ENCODE results near the gene RPL32. TPM values are rescaled to one million over a fixed set of nuclear protein-coding genes. Genes with fewer than 3 reads are reported as not detected.

Gene RPL32
- total RNA-seq, 1 experiment from 2014 or later: 2,021 TPM

DNA sequence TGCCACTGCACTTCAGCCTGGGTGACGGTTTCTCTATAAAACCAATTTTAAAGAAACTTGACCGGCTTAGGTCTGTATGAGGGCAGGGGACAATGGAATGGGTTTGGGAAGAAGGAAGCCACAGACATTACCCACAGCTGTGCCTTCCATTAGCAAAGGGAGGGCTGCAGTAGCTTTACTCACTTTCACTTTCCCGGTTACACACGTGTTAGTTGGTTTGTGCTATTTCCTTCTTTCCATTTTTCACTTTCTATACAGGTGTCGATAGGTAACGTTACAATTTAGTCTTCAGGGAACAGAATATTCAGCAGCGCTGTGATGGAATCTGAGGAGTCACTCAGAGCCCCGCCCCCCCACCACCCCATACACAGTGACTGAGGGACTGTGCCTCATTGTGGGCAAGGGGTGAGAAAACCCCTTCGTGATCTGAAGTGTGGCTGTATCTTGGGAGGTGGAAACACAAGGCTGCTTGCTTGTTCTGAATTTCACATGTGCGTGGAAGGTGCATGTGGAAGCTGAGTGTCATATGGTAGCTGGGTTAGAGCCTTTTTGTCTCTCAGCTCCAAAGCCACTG lies 44.8 kb upstream of the RPL32 start:
- Histone ChIP-seq H2BK5ac (ENCODE audit: insufficient read length, low read length) (no peak overlapping the region), H2BK12ac (ENCODE audit: insufficient read length, low read depth, low read length) (no peak overlapping the region), H2AK5ac (ENCODE audit: insufficient read length, low read length) (no peak overlapping the region), H4K8ac (replicated peaks; ENCODE audit: insufficient read length, low read depth, low read length) (no peak overlapping the region), H3K9me3 (ENCODE audit: control insufficient read depth, low read depth, low read length) (no peaks in the 10 kb centered on the region), H4K20me1 (ENCODE audit: control insufficient read depth, insufficient read depth, insufficient read length) (no peaks in the 10 kb centered on the region), H3K4ac (ENCODE audit: low read depth, low read length) (no peak overlapping the region), H3K23ac (ENCODE audit: insufficient read length, low read depth, low read length) (no peak overlapping the region), H3K4me1 (ENCODE audit: insufficient read depth, low read length) (no peaks in the 10 kb centered on the region; the same call in 1 of the 2 replicates), H3K4me2 (ENCODE audit: insufficient read depth, insufficient read length, low read length) (no peak overlapping the region), H2AFZ (ENCODE audit: low read length) (no peak overlapping the region), H2BK20ac (ENCODE audit: low read depth, low read length, poor library complexity, severe bottlenecking) (no peak overlapping the region), H2BK120ac (ENCODE audit: low read depth, low read length, poor library complexity, severe bottlenecking) (no peak overlapping the region), H3K27ac (ENCODE audit: insufficient read length, low read depth, low read length) (no peak overlapping the region), H2BK15ac (ENCODE audit: low read depth, low read length) (no peak overlapping the region), H3T11ph (ENCODE audit: low read length) (no peak overlapping the region), H3K18ac (ENCODE audit: insufficient read length, low read depth, low read length) (no peak overlapping the region), H3K9ac (ENCODE audit: extremely low read depth, insufficient read length, low read length) (no peak overlapping the region), H3K23me2 (ENCODE audit: insufficient read length, low read depth, low read length, poor library complexity, severe bottlenecking) (no peaks in the 10 kb centered on the region), H3K79me2 (ENCODE audit: insufficient read depth, low read length) (no peaks in the 10 kb centered on the region), H3K14ac (ENCODE audit: insufficient read depth, low read length) (no peak overlapping the region), H3K79me1 (ENCODE audit: insufficient read depth, low read depth, low read length, poor library complexity, severe bottlenecking) (no peaks in the 10 kb centered on the region), H4K91ac (ENCODE audit: insufficient read length, low read depth, low read length) (no peak overlapping the region), H3K56ac (ENCODE audit: insufficient read length, low read depth, low read length) (no peak overlapping the region), H4K5ac (ENCODE audit: insufficient read length, low read depth, low read length) (no peak overlapping the region), H3K27me3 (ENCODE audit: insufficient read depth, low read length) (peaks cover 2% of the 10 kb centered on the region; the same call in 1 of the 2 replicates)
- no peak overlapping the region for H3K27ac Mint-ChIP-seq
- no peak overlapping the region for H3K4me3 Mint-ChIP-seq
- TF ChIP-seq, protein P1, sequence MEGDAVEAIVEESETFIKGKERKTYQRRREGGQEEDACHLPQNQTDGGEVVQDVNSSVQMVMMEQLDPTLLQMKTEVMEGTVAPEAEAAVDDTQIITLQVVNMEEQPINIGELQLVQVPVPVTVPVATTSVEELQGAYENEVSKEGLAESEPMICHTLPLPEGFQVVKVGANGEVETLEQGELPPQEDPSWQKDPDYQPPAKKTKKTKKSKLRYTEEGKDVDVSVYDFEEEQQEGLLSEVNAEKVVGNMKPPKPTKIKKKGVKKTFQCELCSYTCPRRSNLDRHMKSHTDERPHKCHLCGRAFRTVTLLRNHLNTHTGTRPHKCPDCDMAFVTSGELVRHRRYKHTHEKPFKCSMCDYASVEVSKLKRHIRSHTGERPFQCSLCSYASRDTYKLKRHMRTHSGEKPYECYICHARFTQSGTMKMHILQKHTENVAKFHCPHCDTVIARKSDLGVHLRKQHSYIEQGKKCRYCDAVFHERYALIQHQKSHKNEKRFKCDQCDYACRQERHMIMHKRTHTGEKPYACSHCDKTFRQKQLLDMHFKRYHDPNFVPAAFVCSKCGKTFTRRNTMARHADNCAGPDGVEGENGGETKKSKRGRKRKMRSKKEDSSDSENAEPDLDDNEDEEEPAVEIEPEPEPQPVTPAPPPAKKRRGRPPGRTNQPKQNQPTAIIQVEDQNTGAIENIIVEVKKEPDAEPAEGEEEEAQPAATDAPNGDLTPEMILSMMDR (conservative IDR thresholded peaks at IDR 0.05): no peak
- H3K4me1 Mint-ChIP-seq: peaks cover 8 to 15% of the 10 kb centered on the region in 2 experiments
- H3K36me3 Mint-ChIP-seq (ENCODE audit: insufficient read depth in 1 of 3, low read depth in 3 of 3): peaks cover 0 to 4% (median 0%) of the 10 kb centered on the region in 3 experiments; a peak in 2 of 7 replicates
- peaks cover 74% of the 10 kb centered on the region for H3K27me3 Mint-ChIP-seq (ENCODE audit: low read depth)
- peaks cover 0 to 2% of the 10 kb centered on the region in 2 experiments; a peak in 3 of 5 replicates for H3K9me3 Mint-ChIP-seq
- no peak for DNase-seq
- no CpG with 5 or more reads among the region's 10 CpGs for WGBS (ENCODE audit: extremely low coverage, insufficient read length, low lambda C conversion rate)
